Nephron (organoid): Measurements from ENCODE around the gene NCOA5.

Experiments
- H3K27ac Mint-ChIP-seq, 3 experiments: 2 replicates each; pipeline ENCODE4 v1.8.0; 2020; ENCODE audit warnings: mixed read lengths in 3 of 3, mild to moderate bottlenecking in 2 of 3, moderate library complexity in 1 of 3
- H3K27me3 Mint-ChIP-seq: 2 replicates; pipeline ENCODE4 v1.8.0; 2021; ENCODE audit warnings: low read depth, mild to moderate bottlenecking, moderate library complexity, mixed read lengths
- H3K36me3 Mint-ChIP-seq: 2 replicates; pipeline ENCODE4 v1.8.0; 2020; ENCODE audit warnings: low read depth, mixed read lengths
- H3K4me1 Mint-ChIP-seq: 2 replicates; pipeline ENCODE4 v1.8.0; 2020; ENCODE audit warnings: mixed read lengths
- H3K4me3 Mint-ChIP-seq, 3 experiments: 2 replicates each; pipeline ENCODE4 v1.8.0; 2020; ENCODE audit warnings: mild to moderate bottlenecking in 3 of 3, mixed read lengths in 3 of 3, moderate library complexity in 2 of 3
- H3K9me3 Mint-ChIP-seq: 2 replicates; pipeline ENCODE4 v1.8.0; 2020; ENCODE audit warnings: mixed read lengths
- CTCF ChIP-seq, 3 experiments: fragments of 200-600 bp; sonication (generic); IDR thresholded peaks; one replicate each; pipeline ENCODE4 v1.5.0; 2021; ENCODE audit warnings: antibody characterized with exemption in 3 of 3; ENCODE audit not compliant: unreplicated experiment in 3 of 3

The NCOA5 gene

DNA sequence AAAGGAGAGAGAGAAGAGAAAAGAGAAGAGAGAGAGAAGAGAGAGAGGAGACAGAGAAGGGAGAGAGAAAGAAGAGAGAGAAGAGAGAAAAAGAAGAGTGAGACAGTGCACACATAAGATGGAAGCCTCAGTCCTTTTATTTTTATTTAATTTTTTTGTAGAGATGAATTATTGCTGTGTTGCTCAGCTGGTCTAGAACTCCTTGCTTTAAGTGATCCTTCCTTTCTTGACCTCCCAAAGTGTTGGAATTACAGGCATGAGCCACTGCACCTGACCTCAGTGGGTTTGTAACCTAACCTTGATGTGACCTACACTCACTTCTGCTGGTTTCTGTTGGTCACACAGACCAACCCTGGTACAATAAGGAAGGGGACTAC is 22.1 kb upstream of the NCOA5 start:
- TF ChIP-seq CTCF (IDR thresholded peaks at IDR 0.05; ENCODE audit: unreplicated experiment in 3 of 3), result no peak
- H3K27ac Mint-ChIP-seq, result no peak overlapping the region
- peaks cover 3% of the 10 kb centered on the region for H3K9me3 Mint-ChIP-seq
- H3K27me3 Mint-ChIP-seq, result peaks cover 84% of the 10 kb centered on the region
- H3K4me1 Mint-ChIP-seq, result no peaks in the 10 kb centered on the region
- H3K4me3 Mint-ChIP-seq, result no peak overlapping the region
- H3K36me3 Mint-ChIP-seq, result no peaks in the 10 kb centered on the region

DNA sequence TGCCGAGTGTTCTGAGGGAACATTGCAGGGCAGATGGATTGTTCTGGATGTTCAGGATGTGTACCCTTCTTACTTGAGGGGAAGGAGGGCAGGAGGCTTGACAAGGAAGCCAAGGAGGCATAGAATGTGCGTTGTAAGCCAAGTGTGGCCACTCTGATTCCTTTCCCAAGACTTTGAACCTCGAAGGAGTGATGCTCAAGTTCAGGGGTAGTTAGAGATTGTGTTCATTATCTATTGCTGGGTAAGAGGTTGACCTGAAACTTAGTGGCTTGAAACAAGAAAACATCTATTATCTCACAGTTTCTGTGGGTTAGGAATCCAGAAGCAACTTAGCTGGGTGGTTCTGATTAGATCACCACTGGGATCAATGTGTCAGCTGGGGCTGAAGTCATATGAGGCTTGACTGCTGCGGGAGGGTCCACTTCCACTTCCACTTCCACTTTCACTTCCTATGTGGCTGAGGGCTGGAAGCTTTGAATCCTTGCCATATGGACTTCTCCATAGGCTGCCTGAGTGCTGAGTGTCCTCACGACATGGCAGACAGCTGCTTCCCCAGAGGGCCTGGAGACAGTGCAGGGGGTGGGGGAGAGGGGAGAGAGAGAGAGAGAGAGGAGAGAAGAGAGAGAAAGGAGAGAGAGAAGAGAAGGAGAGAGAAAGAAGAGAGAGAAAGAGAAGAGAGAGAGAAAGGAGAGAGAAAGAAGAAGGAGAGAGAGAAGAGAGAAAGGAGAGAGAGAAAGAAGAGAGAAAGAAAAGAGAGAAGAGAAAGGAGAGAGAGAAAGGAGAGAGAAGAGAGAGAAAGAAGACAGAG is 21.5 kb upstream of the NCOA5 start:
- Mint-ChIP-seq H3K27ac (no peak overlapping the region), H3K4me1 (no peaks in the 10 kb centered on the region), H3K4me3 (no peak overlapping the region), H3K36me3 (no peaks in the 10 kb centered on the region), H3K27me3 (peaks cover 80% of the 10 kb centered on the region), H3K9me3 (peaks cover 3% of the 10 kb centered on the region)
- TF ChIP-seq CTCF (IDR thresholded peaks at IDR 0.05; ENCODE audit: unreplicated experiment in 3 of 3), result no peak

- H3K36me3 Mint-ChIP-seq, result no peaks in the 10 kb centered on the region
- no peak for TF ChIP-seq CTCF (IDR thresholded peaks at IDR 0.05; ENCODE audit: unreplicated experiment in 3 of 3)
- no peak overlapping the region for H3K27ac Mint-ChIP-seq
- no peaks in the 10 kb centered on the region for H3K9me3 Mint-ChIP-seq
- no peaks in the 10 kb centered on the region for H3K4me1 Mint-ChIP-seq
- H3K4me3 Mint-ChIP-seq, result no peak overlapping the region
- H3K27me3 Mint-ChIP-seq, result peaks cover 69% of the 10 kb centered on the region
Measured at GRCh38 chr20:46108976-46109375, 19.2 kb upstream of the NCOA5 start.

GRCh38 chr20:46108435-46108841 is 18.7 kb upstream of the NCOA5 start:
- Mint-ChIP-seq H3K27ac (no peak overlapping the region), H3K27me3 (peaks cover 66% of the 10 kb centered on the region), H3K4me1 (no peaks in the 10 kb centered on the region), H3K36me3 (no peaks in the 10 kb centered on the region), H3K9me3 (peaks cover under 1% of the 10 kb centered on the region), H3K4me3 (no peak overlapping the region)
- no peak for TF ChIP-seq CTCF (IDR thresholded peaks at IDR 0.05; ENCODE audit: unreplicated experiment in 3 of 3)

DNA sequence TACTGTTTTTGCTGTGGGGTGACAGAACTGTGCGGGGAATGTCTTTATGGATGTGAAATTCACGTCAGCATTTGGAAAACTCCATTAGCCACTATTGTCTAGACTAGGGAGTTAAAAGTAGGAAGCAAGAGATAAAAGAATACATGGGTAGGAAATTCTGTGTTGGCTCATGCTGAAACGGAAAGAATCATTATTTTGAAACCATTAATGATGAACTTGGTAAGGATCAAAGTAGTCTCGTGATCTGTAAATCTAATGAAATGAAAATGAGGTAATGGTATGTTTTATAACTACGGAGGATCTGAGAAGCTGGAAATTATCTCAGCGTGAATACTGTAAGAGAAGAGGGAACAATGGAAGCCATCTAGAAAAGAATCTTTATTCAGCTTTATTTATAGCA is 17.3 kb upstream of the NCOA5 start:
- H3K9me3 Mint-ChIP-seq, result peaks cover 7% of the 10 kb centered on the region
- no peak overlapping the region for H3K4me3 Mint-ChIP-seq
- no peak for TF ChIP-seq CTCF (IDR thresholded peaks at IDR 0.05; ENCODE audit: unreplicated experiment in 3 of 3)
- no peak overlapping the region for H3K27ac Mint-ChIP-seq
- H3K27me3 Mint-ChIP-seq, result peaks cover 59% of the 10 kb centered on the region
- H3K4me1 Mint-ChIP-seq, result no peaks in the 10 kb centered on the region
- H3K36me3 Mint-ChIP-seq, result no peaks in the 10 kb centered on the region

DNA sequence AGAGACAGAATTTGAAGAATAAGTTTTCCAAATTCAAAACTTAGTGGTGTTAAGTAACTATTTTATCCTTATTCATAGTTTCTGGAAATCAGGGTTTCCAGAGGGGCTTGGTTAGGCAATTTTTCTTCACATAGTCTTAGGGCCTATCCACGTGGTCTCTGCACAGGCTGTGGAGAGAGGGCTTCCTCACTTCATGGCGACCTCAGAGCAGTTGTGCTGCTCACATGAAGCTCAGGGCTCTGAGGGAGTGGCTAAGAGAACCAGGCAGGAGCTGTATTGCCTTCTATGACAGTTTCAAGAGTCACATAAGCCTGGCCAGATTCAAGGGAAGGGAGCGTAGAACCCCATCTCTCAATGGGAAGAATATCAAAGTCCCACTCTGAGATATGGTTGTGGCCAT is 14.5 kb upstream of the NCOA5 start:
- H3K9me3 Mint-ChIP-seq, result peaks cover 11% of the 10 kb centered on the region
- H3K27ac Mint-ChIP-seq, result no peak overlapping the region
- H3K27me3 Mint-ChIP-seq, result peaks cover 71% of the 10 kb centered on the region
- TF ChIP-seq CTCF (IDR thresholded peaks at IDR 0.05; ENCODE audit: unreplicated experiment in 3 of 3), result no peak
- H3K4me1 Mint-ChIP-seq, result no peaks in the 10 kb centered on the region
- H3K36me3 Mint-ChIP-seq, result no peaks in the 10 kb centered on the region
- H3K4me3 Mint-ChIP-seq, result no peak overlapping the region
